Mammary epithelial cell (primary cell): ENCODE data around the gene C17orf100.

Experiments
- CTCF ChIP-seq, 2 donors: IDR thresholded peaks in 1 of 2; conservative IDR thresholded peaks in 1 of 2; 2 replicates each; pipeline ENCODE4 v1.5.1; 2011 to 2012; ENCODE audit warnings: inconsistent platforms in 2 of 2, low read length in 2 of 2, mild to moderate bottlenecking in 2 of 2, control low read depth in 1 of 2, low read depth in 1 of 2; ENCODE audit not compliant: insufficient read depth in 1 of 2; ENCODE audit errors: extremely low read depth in 1 of 2
- EZH2 ChIP-seq: IDR thresholded peaks from 2 replicates; pipeline ENCODE4 v1.6.1; 2012; ENCODE audit warnings: low read length, inconsistent platforms, borderline replicate concordance

DNA sequence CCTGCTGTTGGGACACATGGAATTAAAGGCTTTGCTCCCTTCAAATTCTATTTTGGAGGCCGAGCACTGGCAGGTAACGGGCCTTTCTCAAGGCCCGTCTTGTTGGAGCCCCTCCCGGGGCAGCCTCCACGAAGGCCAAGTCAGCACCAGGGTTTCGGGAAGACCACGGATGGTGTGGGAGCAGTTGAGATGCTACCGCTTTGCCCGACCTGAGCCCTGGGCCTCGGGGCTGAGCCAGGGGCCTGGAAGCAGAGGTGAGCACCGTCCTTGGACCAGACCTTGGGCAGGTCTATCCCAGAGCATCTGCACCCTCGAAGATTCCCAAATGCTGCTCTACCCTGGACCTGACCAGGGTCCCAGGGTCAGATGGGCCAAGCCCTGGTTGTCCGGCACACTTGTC is 23.0 kb downstream of the C17orf100 start:
- no peak for TF ChIP-seq CTCF (conservative IDR thresholded peaks at IDR 0.05 in 1 of 2, IDR thresholded peaks at IDR 0.05 in 1 of 2; ENCODE audit: extremely low read depth in 1 of 2, insufficient read depth in 1 of 2, low read depth in 1 of 2, low read length in 2 of 2)
- no peak for TF ChIP-seq EZH2
